ENCODE measurements around the gene NKX1-1.
"Not testable (repeated sequence)": the region's sequence is repeated elsewhere in the genome, so short reads cannot be mapped to it uniquely, and the experiment has no call there.

The NKX1-1 gene

GRCh38 chr4:1403591-1404572 lies 2.4 kb downstream of the NKX1-1 start:
- DNase-seq, result no peak

GRCh38 chr4:1403177-1403583 lies 3.1 kb downstream of the NKX1-1 start:
- no peak for DNase-seq

GRCh38 chr4:1402516-1403091 lies 3.6 kb downstream of the NKX1-1 start:
- DNase-seq, result no peak

GRCh38 chr4:1402021-1402515 lies 4.2 kb downstream of the NKX1-1 start:
- no peak for DNase-seq

- DNase-seq, result no peak
Measured at GRCh38 chr4:1401409-1402020, 4.7 kb downstream of the NKX1-1 start.

GRCh38 chr4:1400831-1401408 lies 5.3 kb downstream of the NKX1-1 start:
- DNase-seq, result no peak

- no peak for DNase-seq
Measured at GRCh38 chr4:1400191-1400805, 5.9 kb downstream of the NKX1-1 start.

- no peak for DNase-seq
Measured at GRCh38 chr4:1399508-1400190, 6.6 kb downstream of the NKX1-1 start.

- DNase-seq, result no peak
Measured at GRCh38 chr4:1398681-1399507, 7.3 kb downstream of the NKX1-1 start.

GRCh38 chr4:1396806-1397455 lies 9.3 kb downstream of the NKX1-1 start:
- DNase-seq, result no peak

- no peak for DNase-seq
Measured at GRCh38 chr4:1395941-1396805, 10.1 kb downstream of the NKX1-1 start.

GRCh38 chr4:1395389-1395820 lies 10.8 kb downstream of the NKX1-1 start:
- DNase-seq, result not testable (repeated sequence)

- DNase-seq, result not testable (repeated sequence)
Measured at GRCh38 chr4:1394554-1395388, 11.5 kb downstream of the NKX1-1 start.

GRCh38 chr4:1393866-1394265 lies 12.4 kb downstream of the NKX1-1 start:
- no peak for DNase-seq

- DNase-seq, result not testable (repeated sequence)
Measured at GRCh38 chr4:1393363-1393762, 12.9 kb downstream of the NKX1-1 start.

- DNase-seq, result no peak
Measured at GRCh38 chr4:1385373-1386340, 20.6 kb downstream of the NKX1-1 start.

GRCh38 chr4:1384675-1385372 lies 21.4 kb downstream of the NKX1-1 start:
- no peak for DNase-seq

Measured in suppressor macrophage treated with lipopolysaccharide for 4 hours (primary cell).